PC-9 (cell line): ENCODE measurements around the gene IL31RA.

Source experiments
- CTCF ChIP-seq: fragments of 200-600 bp; sonication (generic); conservative IDR thresholded peaks from 2 replicates; pipeline ENCODE4 v1.6.1; 2017; ENCODE audit warnings: mixed run types, antibody characterized with exemption, mild to moderate bottlenecking, moderate library complexity
- EZH2 ChIP-seq: fragments of 200-600 bp; sonication (generic); IDR thresholded peaks from 2 replicates; pipeline ENCODE4 v1.8.0; 2017; ENCODE audit warnings: antibody characterized with exemption, low read depth

GRCh38 chr5:55832446-55832845 lies 18.7 kb upstream of the IL31RA start:
- TF ChIP-seq CTCF (no peak), EZH2 (no peak)
